GM03348 (cell line): ENCODE results near the gene CYP27C1.
"Not testable (repeated sequence)": the region's sequence is repeated elsewhere in the genome, so short reads cannot be mapped to it uniquely, and the experiment has no call there.

ENCODE experiments used
- DNase-seq: peaks from one replicate; pipeline ENCODE4 v3.0.0; 2012; ENCODE audit warnings: low spot score

Gene CYP27C1

GRCh38 chr2:127224135-127224534 lies 4.0 kb upstream of the CYP27C1 start:
- not testable (repeated sequence) for DNase-seq

DNA sequence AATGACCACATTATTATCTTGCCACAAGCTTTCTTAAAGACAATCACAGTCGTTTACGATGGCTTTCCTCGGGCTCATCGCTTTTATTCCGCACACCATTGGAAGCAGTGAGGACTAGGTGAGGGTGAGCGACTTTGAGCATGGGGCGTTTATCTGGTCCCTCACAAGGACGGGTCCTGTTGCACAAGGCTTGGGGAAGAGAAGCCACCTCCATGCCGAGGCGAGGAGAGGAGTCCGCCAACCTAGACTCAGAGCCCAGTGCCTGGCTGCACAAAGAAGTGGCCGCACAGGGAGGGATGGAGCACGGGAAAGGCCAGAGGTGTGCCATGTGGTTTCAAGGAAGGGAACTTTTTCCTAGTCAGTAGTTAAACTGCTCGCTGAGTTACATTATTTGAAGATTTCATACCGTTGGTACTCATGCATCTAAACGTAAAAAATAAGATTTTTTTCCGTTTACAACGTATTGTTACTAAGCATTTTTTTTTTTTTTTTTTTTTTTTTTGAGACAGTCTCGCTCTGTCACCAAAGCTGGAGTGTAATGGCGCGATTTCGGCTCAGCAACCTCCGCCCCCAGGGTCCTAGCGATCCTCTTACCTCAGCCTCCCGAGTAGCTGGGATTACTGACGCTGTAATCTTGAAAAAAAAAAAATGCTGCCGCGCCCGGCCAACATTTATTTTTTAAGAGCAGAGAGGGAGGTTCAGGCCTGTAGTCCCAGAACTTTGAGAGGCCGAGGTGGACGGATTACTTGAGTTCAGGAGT lies 849 bp upstream of the CYP27C1 start:
- DNase-seq, result no peak

DNA sequence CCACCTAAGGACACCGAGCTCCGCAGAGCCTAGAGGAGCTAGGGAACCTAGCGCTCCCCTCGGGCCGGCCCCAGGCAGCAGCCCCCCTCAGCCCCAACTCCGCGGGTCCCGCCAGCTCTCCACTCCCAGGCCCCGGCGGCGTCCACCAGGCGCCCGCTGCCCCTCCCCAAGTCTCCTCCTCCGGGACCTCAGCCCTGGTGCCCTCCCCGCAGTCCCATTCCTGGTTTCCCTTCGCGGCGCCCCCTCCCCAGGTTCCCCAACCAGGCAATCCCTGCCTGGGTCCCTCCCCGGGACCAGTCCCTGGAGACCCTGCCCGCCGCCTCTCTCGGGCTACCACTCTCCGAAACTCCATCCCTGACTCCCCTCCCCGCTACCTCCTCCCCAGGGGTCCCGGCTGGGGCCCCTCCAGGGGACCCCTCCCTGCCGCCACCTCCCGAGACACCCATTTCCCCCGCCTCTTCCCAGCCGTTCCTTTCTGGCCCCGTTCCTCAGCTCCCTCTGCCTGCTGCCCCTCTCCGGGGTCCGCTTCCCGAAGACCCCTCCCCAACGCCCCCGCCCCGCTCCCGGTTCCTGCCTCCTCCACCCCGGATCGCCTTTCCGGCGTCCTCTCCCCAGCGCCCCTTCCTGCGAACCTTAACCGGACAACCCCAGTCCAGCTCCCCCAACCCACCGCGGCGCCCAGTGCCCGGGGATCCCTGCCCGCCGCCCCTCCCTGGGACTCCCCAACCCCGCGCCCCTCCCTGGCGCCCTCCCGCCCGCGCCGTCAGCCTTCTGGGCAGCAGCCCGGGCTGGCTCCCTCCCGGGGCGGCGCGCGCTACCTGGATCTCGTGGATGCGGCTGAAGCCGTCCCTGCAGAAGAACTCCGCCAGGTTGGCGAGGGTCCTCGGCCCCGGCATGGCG lies 678 bp downstream of the CYP27C1 start:
- DNase-seq, result peak; percentile 60

DNA sequence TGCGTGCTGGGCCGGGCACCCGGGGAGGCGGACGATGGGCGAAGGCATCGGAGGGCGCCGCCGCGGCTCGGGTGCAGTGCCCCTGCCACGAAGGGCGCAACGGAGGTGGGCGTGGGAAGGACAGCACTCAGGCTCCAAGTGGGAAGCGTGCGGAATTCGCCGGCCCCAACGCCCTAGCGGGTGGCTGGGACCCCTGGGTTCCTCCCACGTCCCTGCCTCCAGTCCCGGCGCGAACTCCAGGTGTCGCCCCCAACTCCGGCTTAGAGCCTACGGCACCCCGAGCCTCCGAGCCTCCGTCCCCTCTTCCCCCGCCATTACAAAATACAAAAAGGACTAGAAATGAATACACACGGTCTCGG lies 1.3 kb downstream of the CYP27C1 start:
- DNase-seq, result no peak

DNA sequence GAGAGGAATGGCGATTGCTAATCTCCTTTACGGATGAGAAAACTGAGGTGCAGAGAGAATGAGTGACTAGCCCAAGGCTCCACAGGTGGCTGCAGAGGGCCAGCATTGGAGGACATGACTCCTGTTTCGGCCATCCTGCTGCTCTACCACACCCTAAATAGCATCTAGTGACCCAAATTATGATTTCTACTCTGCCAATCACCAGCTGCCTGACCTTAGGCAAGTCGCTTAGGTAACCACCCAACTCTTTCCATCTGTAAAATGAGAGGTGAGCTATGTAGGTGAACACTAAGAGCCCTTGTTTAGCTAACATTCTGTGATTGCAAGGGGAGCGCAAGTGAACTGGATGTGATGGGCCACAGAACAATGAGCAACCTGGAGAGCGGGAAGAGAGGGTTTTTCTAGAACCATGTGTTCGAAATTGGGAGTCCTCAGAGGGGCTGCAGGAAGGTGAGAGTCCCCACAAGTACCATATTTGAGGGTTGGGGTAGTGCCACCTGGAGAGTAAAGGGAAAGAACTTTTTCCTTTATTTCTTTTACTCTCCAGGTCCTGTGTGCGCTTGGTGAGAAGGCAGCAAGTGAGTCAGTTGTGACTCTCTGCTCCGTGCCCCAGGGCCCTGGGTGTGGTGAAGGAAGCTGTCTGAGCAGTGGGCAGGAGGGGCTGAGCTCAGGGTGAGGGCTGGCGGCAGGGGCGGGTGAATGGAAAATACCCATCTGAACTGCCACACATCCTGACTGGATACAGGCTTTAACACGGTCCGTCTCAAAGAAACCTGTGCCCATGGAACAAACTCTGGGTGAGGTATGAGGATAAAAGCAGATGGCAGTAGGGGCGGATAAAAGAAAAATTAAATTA lies 2.4 kb downstream of the CYP27C1 start:
- DNase-seq, result no peak

GRCh38 chr2:127216593-127216992 lies 3.5 kb downstream of the CYP27C1 start:
- no peak for DNase-seq

DNA sequence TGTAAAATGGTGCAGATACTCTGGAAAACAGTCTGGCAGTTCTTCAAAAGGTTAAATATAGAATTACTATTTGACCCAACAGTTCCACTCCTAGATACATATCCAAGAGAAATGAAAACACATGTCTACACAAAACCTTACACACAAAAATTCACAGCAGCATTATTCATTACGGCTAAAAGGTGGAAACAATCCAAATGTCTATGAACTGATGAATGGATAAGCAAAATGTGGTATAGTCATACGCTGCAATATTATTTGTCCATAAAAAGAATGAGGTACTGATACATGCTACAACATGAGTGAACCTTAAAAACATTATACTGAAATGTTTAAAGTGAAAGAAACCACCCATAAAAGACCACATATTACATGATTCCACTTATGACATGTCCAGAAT lies 4.0 kb downstream of the CYP27C1 start:
- DNase-seq, result no peak

- DNase-seq, result not testable (repeated sequence)
These were observed 5.9 kb downstream of the CYP27C1 start for GRCh38 chr2:127214201-127214600.

- no peak for DNase-seq
These were observed 11.8 kb downstream of the CYP27C1 start for GRCh38 chr2:127208313-127208712.

- no peak for DNase-seq
These were observed 14.6 kb downstream of the CYP27C1 start for GRCh38 chr2:127205218-127206125.

GRCh38 chr2:127201452-127201851 lies 18.6 kb downstream of the CYP27C1 start:
- DNase-seq, result no peak

GRCh38 chr2:127200962-127201361 lies 19.1 kb downstream of the CYP27C1 start:
- DNase-seq, result no peak

GRCh38 chr2:127199223-127199622 lies 20.9 kb downstream of the CYP27C1 start:
- no peak for DNase-seq

GRCh38 chr2:127197475-127198385 lies 22.4 kb downstream of the CYP27C1 start:
- peak; percentile 78 for DNase-seq

GRCh38 chr2:127196998-127197397 lies 23.1 kb downstream of the CYP27C1 start:
- no peak for DNase-seq

GRCh38 chr2:127196549-127196948 lies 23.6 kb downstream of the CYP27C1 start:
- DNase-seq, result no peak

- no peak for DNase-seq
These were observed 24.7 kb downstream of the CYP27C1 start for GRCh38 chr2:127195140-127196074.

GRCh38 chr2:127194447-127194846 lies 25.7 kb downstream of the CYP27C1 start:
- no peak for DNase-seq

DNA sequence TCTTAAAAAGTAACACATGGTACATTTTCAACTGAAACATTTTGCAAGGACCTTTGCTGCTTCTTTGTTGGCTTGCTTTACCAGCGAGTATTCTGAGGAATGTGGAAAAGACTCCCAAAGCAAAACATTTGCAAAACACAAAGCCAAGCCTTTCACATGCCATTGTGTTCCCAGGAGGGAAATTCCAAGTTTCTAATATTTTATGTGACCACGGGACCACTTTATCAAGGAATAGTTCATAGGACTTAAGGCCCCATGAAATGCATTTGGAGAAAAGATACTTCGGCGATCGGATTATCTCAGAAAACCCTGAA lies 26.2 kb downstream of the CYP27C1 start:
- peak; percentile 84 for DNase-seq
